Peyer's patch (tissue), 4 donors: ENCODE measurements around the gene C2orf68.

ENCODE experiments used
- POLR2A ChIP-seq, 2 donors: fragments of 450-650 bp; IDR thresholded peaks; one replicate each; pipeline ENCODE4 v1.5.1; 2017; ENCODE audit warnings: antibody characterized with exemption in 2 of 2, mild to moderate bottlenecking in 2 of 2, moderate library complexity in 2 of 2
- TF ChIP-seq, protein P1 (sequence below), 6 experiments: fragments of 450-650 bp in 4 of 6; fragments of 200-600 bp in 2 of 6; sonication (generic) in 1 of 6; IDR thresholded peaks; one replicate each; pipeline ENCODE4 v1.5.1; 2017 to 2019; ENCODE audit warnings: antibody characterized with exemption in 6 of 6, mild to moderate bottlenecking in 3 of 6, moderate library complexity in 1 of 6

DNA sequence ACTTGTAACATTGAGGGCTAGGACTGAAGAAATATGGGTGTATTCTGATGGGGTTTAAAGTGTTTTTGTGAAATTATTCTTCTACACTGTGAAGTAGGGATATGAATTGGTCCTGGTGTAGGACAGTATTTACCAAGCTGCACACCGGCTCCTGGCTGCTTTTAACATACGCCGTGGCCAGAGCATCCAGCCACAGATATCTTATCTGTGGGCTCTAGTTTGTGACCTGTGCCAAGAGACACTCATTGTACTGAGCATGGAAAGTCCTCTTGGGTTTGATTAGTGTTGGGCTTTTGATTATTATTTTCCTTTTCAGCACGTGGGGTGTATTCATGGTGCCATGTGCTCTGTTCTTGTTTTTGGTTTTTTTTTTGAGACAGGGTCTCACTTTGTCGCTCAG, 12.1 kb upstream of the C2orf68 start:
- TF ChIP-seq, protein P1, sequence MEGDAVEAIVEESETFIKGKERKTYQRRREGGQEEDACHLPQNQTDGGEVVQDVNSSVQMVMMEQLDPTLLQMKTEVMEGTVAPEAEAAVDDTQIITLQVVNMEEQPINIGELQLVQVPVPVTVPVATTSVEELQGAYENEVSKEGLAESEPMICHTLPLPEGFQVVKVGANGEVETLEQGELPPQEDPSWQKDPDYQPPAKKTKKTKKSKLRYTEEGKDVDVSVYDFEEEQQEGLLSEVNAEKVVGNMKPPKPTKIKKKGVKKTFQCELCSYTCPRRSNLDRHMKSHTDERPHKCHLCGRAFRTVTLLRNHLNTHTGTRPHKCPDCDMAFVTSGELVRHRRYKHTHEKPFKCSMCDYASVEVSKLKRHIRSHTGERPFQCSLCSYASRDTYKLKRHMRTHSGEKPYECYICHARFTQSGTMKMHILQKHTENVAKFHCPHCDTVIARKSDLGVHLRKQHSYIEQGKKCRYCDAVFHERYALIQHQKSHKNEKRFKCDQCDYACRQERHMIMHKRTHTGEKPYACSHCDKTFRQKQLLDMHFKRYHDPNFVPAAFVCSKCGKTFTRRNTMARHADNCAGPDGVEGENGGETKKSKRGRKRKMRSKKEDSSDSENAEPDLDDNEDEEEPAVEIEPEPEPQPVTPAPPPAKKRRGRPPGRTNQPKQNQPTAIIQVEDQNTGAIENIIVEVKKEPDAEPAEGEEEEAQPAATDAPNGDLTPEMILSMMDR (IDR thresholded peaks at IDR 0.05): no peak
- no peak for TF ChIP-seq POLR2A (IDR thresholded peaks at IDR 0.05)
